ENCODE data around the gene RPL31.

DNA sequence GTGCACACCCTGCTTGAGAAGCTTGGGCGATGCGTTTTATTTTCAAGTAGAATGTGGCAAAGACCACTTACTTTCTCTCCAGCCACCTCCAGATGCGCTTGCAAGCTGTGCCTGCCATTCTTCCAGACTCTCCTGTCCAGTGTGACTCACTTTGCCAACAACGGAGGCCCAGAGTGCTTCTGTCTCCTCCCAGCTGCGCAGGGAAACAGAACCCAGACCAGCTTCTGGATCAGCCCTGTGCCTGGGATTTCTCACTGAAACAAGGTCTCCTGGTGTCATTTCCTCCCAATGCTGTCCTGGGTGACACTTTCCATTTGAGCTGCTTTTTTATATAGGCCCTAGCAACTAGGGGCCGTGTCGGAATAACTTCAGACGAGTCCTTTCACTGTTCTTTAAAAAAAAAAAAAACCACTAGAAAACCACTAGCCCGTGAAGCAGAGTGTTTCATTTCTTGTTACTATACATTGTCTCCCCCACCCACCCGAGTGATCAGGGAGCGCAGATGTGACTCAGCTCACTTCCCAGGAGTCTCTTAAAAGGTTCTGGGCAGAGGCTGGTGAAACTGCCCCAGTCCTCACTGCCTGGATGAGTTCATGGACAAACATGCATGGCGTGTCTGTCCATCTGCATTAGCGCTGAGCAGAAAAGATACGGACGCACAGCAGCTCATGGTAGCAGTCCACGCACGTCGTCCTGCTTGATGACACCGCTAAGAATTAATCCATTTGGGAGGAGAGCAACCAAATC, 25.3 kb upstream of the RPL31 start:
- TF ChIP-seq POLR2A (IDR thresholded peaks at IDR 0.05), result no peak
- TF ChIP-seq, protein P1, sequence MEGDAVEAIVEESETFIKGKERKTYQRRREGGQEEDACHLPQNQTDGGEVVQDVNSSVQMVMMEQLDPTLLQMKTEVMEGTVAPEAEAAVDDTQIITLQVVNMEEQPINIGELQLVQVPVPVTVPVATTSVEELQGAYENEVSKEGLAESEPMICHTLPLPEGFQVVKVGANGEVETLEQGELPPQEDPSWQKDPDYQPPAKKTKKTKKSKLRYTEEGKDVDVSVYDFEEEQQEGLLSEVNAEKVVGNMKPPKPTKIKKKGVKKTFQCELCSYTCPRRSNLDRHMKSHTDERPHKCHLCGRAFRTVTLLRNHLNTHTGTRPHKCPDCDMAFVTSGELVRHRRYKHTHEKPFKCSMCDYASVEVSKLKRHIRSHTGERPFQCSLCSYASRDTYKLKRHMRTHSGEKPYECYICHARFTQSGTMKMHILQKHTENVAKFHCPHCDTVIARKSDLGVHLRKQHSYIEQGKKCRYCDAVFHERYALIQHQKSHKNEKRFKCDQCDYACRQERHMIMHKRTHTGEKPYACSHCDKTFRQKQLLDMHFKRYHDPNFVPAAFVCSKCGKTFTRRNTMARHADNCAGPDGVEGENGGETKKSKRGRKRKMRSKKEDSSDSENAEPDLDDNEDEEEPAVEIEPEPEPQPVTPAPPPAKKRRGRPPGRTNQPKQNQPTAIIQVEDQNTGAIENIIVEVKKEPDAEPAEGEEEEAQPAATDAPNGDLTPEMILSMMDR (IDR thresholded peaks at IDR 0.05), result no peak
- TF ChIP-seq EP300 (IDR thresholded peaks at IDR 0.05), result no peak
